HL-60/S4 (cell line): ENCODE results near the gene FERMT3.

ENCODE experiments used
- in situ Hi-C: fragments of 300-500 bp; cut with MboI; formaldehyde crosslinking; loops from 2 replicates; pipeline ENCODE4 v1.14.3; 2022; ENCODE audit warnings: low sequenced_read_pairs

Gene FERMT3

DNA sequence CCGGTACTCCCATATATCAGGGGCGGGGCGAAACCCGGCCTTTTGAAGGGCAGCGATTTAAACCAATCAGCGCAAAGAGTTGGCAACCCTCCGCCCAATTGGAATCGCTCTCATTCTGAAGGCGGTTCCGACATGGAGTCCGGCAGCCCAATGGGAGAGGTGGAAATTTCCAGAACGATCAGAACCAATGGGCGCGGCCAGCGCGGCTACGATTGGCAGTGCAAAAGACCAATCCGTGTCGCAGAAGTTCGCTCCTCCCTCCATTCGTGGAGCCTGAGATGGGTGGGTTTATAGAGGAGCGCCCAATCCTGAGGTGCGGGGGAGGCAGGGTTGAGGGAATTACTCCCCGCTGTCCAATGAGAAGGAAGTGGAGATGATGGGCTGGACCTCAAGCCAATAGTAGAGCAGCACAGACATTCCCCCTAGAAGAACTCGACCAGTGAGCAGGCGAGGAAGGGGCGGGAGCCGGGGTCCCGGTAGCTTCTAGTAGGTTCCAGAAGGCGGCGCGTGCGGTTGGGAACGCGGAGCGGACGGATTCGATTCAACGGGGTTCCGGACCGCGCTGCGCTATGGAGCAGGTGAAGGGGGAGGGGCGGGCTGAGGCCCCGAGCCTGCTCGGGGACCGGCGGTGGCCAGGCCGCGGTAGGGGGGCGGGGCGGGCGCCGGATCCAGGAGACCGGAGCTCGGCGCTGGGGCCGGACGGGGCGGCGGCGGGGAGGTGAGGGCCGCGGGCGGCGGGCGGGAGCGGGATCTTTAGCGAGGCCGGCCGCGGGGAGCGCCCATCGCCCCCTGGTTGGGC is 20.6 kb upstream of the FERMT3 start, which contains the start of gene STIP1:
TSS of gene STIP1 (plus strand) at position 479 of the 799 bp plus-strand sequence. CDS start at position 570, 91 bp downstream.
- in situ Hi-C loops = no loop called here

GRCh38 chr11:64186492-64187165 is 19.9 kb upstream of the FERMT3 start:
- in situ Hi-C loops = no loop called here

DNA sequence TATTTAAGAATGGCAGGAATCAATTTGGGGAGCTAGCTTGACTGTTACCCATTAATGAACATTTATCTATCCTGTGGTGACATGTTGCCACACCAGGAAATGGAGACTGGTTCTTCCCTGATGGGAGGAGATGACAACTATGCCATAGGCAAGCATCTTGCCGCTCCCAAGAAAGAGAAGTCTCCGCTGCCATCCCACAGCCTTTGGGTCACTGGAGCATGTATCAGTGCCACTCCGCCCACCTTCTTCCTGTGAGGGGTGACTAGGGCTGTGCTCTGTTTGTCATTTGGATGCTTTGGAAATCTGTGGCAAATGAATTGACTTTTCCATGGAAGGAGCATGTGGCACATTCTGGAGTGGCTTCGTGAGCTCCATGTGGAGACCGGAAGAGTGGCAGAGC is 14.1 kb upstream of the FERMT3 start:
- in situ Hi-C loops = no loop called here

GRCh38 chr11:64196626-64197025 is 9.9 kb upstream of the FERMT3 start:
- in situ Hi-C loops = no loop called here

DNA sequence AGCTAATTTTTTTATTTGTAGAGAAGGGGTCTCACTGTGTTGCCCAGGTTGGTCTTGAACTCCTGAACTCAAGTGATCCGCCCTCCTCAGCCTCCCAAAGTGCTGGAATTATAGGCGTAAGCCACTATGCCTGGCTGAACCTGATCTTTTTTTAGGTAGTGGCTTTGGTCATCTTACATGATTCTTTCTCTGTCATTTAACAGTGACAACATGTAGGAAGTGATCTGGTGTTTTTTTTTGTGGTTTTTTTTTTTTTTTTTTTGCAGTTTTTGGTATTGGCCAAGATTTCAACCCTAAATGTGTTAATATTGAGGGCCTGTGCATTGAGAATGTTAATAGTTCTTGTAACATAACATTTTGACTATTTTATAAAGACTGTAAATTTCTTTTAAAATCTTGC is 8.0 kb upstream of the FERMT3 start:
- in situ Hi-C loops = no loop called here

DNA sequence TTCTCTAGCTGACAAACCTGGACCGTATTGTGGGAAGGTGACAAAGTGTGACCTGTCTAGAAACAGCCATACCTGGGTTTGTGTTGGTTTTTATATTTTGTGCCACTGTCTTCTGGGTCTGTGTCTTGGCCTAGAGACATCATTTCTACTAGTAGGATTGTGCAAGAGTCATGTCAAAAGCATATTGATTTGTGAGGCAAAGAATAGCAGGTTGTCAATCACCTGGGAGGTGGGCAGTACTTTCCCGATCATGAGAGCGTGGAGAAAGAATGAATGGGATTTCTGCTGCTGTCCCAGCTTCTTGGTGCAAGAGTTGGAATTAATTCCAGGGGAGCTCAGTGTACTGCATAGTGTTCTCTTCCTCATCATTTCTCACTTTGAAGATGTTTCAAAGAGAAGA is 5.0 kb upstream of the FERMT3 start:
- in situ Hi-C loops = no loop called here

- in situ Hi-C loops = no loop called here
These were observed 3.5 kb upstream of the FERMT3 start for GRCh38 chr11:64202992-64203391.

GRCh38 chr11:64203421-64204079 is 3.0 kb upstream of the FERMT3 start:
- in situ Hi-C loops = no loop called here

GRCh38 chr11:64204080-64204440 is 2.5 kb upstream of the FERMT3 start:
- in situ Hi-C loops = no loop called here

- in situ Hi-C loops = no loop called here
These were observed 2.0 kb upstream of the FERMT3 start for GRCh38 chr11:64204464-64204989.

DNA sequence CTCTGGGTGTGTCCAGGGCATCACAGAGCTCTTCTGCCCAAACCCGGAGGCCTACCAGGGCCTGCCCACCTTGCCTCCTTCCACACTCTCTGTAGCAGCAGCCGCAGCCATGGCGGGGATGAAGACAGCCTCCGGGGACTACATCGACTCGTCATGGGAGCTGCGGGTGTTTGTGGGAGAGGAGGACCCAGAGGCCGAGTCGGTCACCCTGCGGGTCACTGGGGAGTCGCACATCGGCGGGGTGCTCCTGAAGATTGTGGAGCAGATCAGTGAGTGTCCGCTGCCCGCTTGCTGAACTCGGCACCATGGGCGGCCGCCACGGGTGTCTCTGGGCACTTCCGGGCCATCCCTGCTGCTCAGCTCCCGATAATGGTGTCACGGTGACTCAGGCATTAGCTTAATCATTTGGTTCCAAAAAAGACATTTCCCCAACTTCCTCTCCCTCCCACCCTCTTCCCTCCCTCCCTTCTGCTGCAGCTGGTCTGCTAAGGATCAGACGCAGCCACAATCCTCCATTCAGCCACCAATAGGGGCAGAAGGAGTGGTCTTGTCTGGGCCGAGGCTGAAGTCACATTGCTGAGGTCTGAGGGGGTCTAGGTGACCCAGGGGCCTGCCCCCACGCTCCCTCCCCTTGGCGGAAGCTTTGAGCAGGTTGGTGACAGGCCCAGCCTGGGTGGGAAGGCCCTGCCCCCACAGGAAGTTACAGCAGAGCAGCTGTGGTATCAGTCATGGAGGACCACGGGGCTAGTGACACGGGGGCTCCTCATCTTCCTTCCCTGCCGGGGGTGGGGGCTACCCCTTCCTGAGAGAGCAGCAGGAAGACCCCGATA is 950 bp downstream of the FERMT3 start:
- in situ Hi-C loops = no loop called here

DNA sequence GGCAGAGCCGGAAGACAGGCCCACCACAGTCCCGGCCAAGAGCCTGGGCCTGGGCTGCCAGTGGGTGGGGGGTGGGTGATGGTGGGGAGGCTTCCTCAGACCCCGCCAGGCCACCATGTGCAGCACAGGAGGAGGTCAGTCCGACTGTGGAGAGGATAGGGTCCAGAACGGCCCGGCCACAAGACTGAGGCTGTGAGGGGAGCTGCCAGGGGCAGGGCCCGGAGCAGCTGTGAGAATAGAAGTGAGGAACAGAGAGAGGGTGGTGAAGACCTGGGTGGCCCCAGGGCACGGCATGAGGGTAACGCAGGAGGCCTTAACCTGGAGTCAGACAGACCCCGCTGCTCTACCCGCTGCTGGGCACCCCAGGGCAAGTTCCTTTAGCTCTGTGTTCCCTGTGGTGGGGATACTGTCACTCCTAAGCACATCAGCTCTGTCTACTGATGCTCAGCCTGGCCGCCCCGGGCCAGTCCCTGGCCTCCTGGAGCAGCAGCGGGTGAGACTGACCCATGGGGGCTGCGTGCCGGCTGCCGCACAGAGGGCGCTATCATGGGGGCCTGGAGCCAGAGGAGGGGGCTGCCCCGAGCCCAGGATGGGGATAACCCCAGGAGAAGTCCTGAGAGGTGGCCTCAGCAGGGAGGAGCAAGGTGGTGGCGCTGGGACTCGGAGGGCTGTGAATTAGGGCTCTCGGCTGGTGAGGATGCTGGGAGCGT is 1.7 kb downstream of the FERMT3 start:
- in situ Hi-C loops = no loop called here

DNA sequence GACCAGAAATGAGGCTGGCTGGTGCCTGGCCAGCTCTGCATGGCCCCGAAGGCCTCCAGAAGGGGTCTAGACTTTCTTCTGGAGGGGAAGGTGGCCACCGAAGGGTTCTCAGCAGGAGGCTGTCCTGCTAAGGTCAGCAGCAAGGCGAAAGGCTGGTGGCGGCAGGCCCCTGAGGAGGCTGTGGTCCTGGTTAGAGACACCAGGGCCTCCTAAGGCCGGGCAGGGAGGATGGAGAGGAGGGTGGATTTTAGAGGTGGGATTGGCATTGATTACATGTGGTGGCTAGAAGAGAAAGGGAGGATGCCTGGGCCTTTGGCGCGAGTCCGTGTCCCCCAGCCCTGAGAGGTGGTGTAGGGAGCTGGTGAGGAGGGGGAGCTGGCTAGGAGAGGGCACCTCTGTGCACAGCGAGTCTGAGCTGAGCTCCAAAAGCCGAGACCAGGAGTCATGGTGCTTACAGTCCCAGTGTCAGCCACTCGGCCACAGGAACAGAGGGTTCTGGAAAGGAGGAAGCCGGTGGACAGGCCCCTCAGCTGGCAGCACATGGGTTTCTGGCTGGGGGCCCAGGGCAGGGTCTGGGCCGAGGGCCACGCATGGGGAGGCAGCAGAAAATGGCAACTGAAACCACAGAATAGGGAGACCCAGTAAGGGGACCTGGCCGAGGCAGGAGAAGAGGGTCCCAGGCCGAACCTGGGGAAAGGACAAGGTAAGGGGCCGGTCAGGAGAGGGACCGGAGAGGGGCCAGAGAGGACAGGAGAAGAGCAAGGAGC is 2.5 kb downstream of the FERMT3 start:
- in situ Hi-C loops = no loop called here

DNA sequence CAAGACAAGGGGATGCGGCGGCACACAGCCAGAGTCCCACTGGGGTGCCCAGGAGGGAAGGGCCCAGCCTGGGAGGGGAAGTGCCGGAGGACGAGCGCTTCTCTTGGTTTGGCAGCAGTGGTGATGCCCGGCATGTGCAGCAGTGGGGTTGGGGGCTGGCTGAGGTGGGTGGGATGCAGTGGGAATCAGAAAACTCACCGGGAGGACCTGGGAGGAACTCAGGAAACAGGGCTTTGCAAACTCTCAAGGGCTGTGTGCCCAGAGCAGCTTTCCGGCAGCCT is 3.0 kb downstream of the FERMT3 start:
- in situ Hi-C loops = no loop called here

GRCh38 chr11:64210301-64211020 is 3.9 kb downstream of the FERMT3 start:
- in situ Hi-C loops = no loop called here

GRCh38 chr11:64211181-64211872 is 4.8 kb downstream of the FERMT3 start:
- in situ Hi-C loops = no loop called here

DNA sequence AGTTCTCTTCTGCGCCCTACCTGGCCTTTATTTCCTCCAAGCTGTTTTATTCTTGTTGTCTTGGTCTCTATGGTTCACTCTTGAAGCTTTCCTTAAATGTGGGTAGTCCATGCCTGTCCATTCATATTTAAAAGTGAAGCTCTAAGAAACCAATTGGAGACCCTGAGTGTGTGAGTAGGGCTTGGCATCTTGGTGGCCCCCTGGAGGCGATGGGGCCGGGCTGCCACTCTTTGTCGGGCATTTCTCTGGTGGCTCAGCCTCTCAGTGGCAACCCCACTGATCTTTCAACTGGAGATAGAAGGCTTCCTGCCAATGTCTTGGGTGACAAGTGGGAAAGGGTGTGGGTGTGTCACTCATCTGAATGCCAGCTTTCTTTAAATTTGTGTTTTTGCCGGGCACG is 10.4 kb downstream of the FERMT3 start:
- in situ Hi-C loops = no loop called here

DNA sequence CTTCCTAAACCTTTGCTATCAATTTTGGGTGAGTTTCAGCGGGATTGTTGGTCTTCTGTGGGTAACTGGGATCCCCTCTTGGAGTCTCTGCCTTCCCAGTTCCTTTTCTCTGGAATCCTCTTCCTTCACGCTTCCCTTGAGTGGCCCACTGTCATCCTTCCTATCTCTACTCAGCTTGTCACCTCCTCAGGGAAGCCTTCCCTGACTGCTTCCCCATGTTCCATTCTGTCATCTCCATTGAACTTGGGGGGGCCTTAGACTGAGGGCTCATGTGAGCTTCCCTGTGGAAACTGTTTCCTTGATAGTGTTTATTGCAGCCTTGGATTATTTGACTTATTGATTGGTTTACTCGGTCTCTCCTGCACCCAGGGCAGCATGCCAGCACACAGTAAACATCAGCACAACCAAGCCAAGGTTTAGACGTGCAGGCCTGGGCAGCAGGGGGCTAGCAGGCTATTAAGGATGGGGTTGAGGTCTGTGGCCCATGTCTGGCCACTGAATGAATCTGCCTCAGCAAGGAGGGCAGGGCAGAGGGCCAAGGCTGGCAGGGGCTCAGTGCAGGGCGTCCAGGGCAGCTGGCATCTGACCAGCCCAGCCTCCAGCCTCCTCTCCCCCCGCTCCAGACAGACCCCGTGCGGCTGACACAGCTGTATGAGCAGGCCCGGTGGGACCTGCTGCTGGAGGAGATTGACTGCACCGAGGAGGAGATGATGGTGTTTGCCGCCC is 12.3 kb downstream of the FERMT3 start:
- in situ Hi-C loops = no loop called here
